ENCODE measurements around the gene TPST2.

GRCh38 chr22:26551568-26551967, 38.4 kb downstream of the TPST2 start:
- TF ChIP-seq, protein P1, sequence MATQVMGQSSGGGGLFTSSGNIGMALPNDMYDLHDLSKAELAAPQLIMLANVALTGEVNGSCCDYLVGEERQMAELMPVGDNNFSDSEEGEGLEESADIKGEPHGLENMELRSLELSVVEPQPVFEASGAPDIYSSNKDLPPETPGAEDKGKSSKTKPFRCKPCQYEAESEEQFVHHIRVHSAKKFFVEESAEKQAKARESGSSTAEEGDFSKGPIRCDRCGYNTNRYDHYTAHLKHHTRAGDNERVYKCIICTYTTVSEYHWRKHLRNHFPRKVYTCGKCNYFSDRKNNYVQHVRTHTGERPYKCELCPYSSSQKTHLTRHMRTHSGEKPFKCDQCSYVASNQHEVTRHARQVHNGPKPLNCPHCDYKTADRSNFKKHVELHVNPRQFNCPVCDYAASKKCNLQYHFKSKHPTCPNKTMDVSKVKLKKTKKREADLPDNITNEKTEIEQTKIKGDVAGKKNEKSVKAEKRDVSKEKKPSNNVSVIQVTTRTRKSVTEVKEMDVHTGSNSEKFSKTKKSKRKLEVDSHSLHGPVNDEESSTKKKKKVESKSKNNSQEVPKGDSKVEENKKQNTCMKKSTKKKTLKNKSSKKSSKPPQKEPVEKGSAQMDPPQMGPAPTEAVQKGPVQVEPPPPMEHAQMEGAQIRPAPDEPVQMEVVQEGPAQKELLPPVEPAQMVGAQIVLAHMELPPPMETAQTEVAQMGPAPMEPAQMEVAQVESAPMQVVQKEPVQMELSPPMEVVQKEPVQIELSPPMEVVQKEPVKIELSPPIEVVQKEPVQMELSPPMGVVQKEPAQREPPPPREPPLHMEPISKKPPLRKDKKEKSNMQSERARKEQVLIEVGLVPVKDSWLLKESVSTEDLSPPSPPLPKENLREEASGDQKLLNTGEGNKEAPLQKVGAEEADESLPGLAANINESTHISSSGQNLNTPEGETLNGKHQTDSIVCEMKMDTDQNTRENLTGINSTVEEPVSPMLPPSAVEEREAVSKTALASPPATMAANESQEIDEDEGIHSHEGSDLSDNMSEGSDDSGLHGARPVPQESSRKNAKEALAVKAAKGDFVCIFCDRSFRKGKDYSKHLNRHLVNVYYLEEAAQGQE (IDR thresholded peaks at IDR 0.05) = no peak
- no peak for TF ChIP-seq MAX (IDR thresholded peaks at IDR 0.05)
- no peak for TF ChIP-seq TP53 (CRISPR knock-in tag; IDR thresholded peaks at IDR 0.05)
- no peak for TF ChIP-seq RCOR1 (IDR thresholded peaks at IDR 0.05; ENCODE audit: low read depth, low read length)
- no peak for TF ChIP-seq CTCF (IDR thresholded peaks at IDR 0.05)
- TF ChIP-seq, protein P2, sequence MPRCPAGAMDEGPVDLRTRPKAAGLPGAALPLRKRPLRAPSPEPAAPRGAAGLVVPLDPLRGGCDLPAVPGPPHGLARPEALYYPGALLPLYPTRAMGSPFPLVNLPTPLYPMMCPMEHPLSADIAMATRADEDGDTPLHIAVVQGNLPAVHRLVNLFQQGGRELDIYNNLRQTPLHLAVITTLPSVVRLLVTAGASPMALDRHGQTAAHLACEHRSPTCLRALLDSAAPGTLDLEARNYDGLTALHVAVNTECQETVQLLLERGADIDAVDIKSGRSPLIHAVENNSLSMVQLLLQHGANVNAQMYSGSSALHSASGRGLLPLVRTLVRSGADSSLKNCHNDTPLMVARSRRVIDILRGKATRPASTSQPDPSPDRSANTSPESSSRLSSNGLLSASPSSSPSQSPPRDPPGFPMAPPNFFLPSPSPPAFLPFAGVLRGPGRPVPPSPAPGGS (IDR thresholded peaks at IDR 0.05) = no peak
- TF ChIP-seq CBX2 (IDR thresholded peaks at IDR 0.05; ENCODE audit: borderline replicate concordance, low read depth) = no peak
- no peak for TF ChIP-seq MAZ (IDR thresholded peaks at IDR 0.05; ENCODE audit: borderline replicate concordance, low read depth, low read length)
- TF ChIP-seq HOXA7 (CRISPR knock-in tag; IDR thresholded peaks at IDR 0.05) = no peak
- no peak for TF ChIP-seq JUN (IDR thresholded peaks at IDR 0.05)
- TF ChIP-seq ZC3H11A (IDR thresholded peaks at IDR 0.05) = no peak
- no peak for TF ChIP-seq RAD21 (conservative IDR thresholded peaks at IDR 0.05 in 1 of 2, IDR thresholded peaks at IDR 0.05 in 1 of 2)
